ENCODE measurements around the gene GOLGA6L1.

GRCh38 chr15:23081271-23081670 is 55.4 kb downstream of the GOLGA6L1 start:
- TF ChIP-seq POLR2A (IDR thresholded peaks at IDR 0.05) (no peak), POLR2AphosphoS5 (IDR thresholded peaks at IDR 0.05) (no peak), CTCF (IDR thresholded peaks at IDR 0.05) (no peak)

Measured in transverse colon (tissue), 4 donors.